Breast epithelium (tissue), 4 donors: ENCODE results near the gene MYMK. TPM values are rescaled to one million over a fixed set of nuclear protein-coding genes. Genes with fewer than 3 reads are reported as not detected.

Experiments
- DNase-seq, 2 donors: peaks; one replicate each; pipeline ENCODE4 v3.0.0-alpha.2; 2019; ENCODE audit warnings: low spot score in 2 of 2
- H3K27ac ChIP-seq, 2 donors: fragments of 200-600 bp; sonication (generic) in 1 of 2; one replicate each; pipeline ENCODE4 v1.5.1; 2016 to 2019; ENCODE audit warnings: mild to moderate bottlenecking in 1 of 2
- H3K27me3 ChIP-seq, 2 donors: fragments of 200-600 bp; sonication (generic) in 1 of 2; one replicate each; pipeline versions ENCODE4 v1.5.1 to v1.6.0; 2017 to 2019; ENCODE audit warnings: control low read depth in 1 of 2, mild to moderate bottlenecking in 1 of 2
- H3K36me3 ChIP-seq: fragments of 200-600 bp; one replicate; pipeline ENCODE4 v1.5.1; 2019
- H3K4me1 ChIP-seq, 2 donors: fragments of 200-600 bp; sonication (generic); one replicate each; pipeline ENCODE4 v1.5.1; 2016 to 2019; ENCODE audit warnings: control low read depth in 1 of 2
- H3K4me3 ChIP-seq, 3 donors: fragments of 200-600 bp; sonication (generic); 1 replicate in 2 of 3; 2 replicates in 1 of 3; pipeline ENCODE4 v1.5.1; 2016 to 2019; ENCODE audit warnings: mild to moderate bottlenecking in 3 of 3, moderate library complexity in 2 of 3
- H3K9me3 ChIP-seq, 2 donors: fragments of 200-600 bp; sonication (generic) in 1 of 2; one replicate each; pipeline ENCODE4 v1.5.1; 2016 to 2019; ENCODE audit warnings: control low read depth in 1 of 2
- CTCF ChIP-seq, 3 donors: fragments of 450-650 bp; IDR thresholded peaks; one replicate each; pipeline ENCODE4 v1.5.1; 2016 to 2017; ENCODE audit warnings: antibody characterized with exemption in 3 of 3, mild to moderate bottlenecking in 3 of 3, moderate library complexity in 3 of 3
- POLR2A ChIP-seq: fragments of 450-650 bp; IDR thresholded peaks from one replicate; pipeline ENCODE4 v1.6.1; 2016; ENCODE audit warnings: antibody characterized with exemption, mild to moderate bottlenecking, moderate library complexity
- POLR2AphosphoS5 ChIP-seq, 3 donors: sonication (generic); formaldehyde crosslinking; IDR thresholded peaks; one replicate each; pipeline ENCODE4 v1.6.1; 2017; ENCODE audit warnings: antibody characterized with exemption in 3 of 3
- intact Hi-C: fragments of 100-400 bp; cut with DNase I; formaldehyde crosslinking; loops from one replicate; pipeline ENCODE4 v1.15.1; 2023; ENCODE audit warnings: low total_unique reads
- total RNA-seq, 3 donors: library from RNA; depleted of rRNA; stranded (reverse); fragments of >200 nt; gene quantifications; one replicate each; pipeline ENCODE4 v1.1.0, GENCODE V29; 2016

MYMK gene
- total RNA-seq, 3 donors from 2014 or later = not detected

- intact Hi-C loops = no loop called here
- peak overlapping the region in 1 of 2 donors; percentile 7 for H3K27ac ChIP-seq
These were observed 38.0 kb upstream of the MYMK start for GRCh38 chr9:133562611-133563290.

GRCh38 chr9:133561976-133562554 is 37.3 kb upstream of the MYMK start:
- no peaks in the 10 kb centered on the region for H3K36me3 ChIP-seq
- TF ChIP-seq POLR2AphosphoS5 (IDR thresholded peaks at IDR 0.05) (no peak), CTCF (IDR thresholded peaks at IDR 0.05) (no peak), POLR2A (no peak)
- peaks cover 7 to 17% of the 10 kb centered on the region in 2 donors for H3K4me1 ChIP-seq
- DNase-seq = peak in 1 of 2 donors; percentile 35
- H3K4me3 ChIP-seq = no peak overlapping the region
- H3K27me3 ChIP-seq = peaks cover 0 to 3% of the 10 kb centered on the region in 2 donors
- no peaks in the 10 kb centered on the region for H3K9me3 ChIP-seq
- intact Hi-C loops = no loop called here
- H3K27ac ChIP-seq = no peak overlapping the region

More at GRCh38 chr9:133562611-133563290, 38.0 kb upstream of the MYMK start:
- Histone ChIP-seq H3K36me3 (no peaks in the 10 kb centered on the region), H3K4me3 (peak overlapping the region in 2 of 3 donors; percentile 13 to 39), H3K9me3 (no peaks in the 10 kb centered on the region), H3K27me3 (peaks cover 0 to 3% of the 10 kb centered on the region in 2 donors), H3K4me1 (peaks cover 7 to 17% of the 10 kb centered on the region in 2 donors)
- TF ChIP-seq CTCF (IDR thresholded peaks at IDR 0.05) (no peak), POLR2A (no peak), POLR2AphosphoS5 (IDR thresholded peaks at IDR 0.05) (no peak)
- no peak for DNase-seq

- peaks cover 0 to 3% of the 10 kb centered on the region in 2 donors for H3K27me3 ChIP-seq
- peaks cover 7 to 17% of the 10 kb centered on the region in 2 donors for H3K4me1 ChIP-seq
- no peaks in the 10 kb centered on the region for H3K9me3 ChIP-seq
- no peak overlapping the region for H3K27ac ChIP-seq
- TF ChIP-seq POLR2A (no peak), CTCF (IDR thresholded peaks at IDR 0.05) (no peak), POLR2AphosphoS5 (IDR thresholded peaks at IDR 0.05) (no peak)
- H3K36me3 ChIP-seq = no peaks in the 10 kb centered on the region
- no peak overlapping the region for H3K4me3 ChIP-seq
- intact Hi-C loops = no loop called here
- DNase-seq = no peak
These were observed 36.2 kb upstream of the MYMK start for GRCh38 chr9:133560944-133561343.

GRCh38 chr9:133560311-133560710 is 35.6 kb upstream of the MYMK start:
- no peak for TF ChIP-seq POLR2A
- no peak for TF ChIP-seq CTCF (IDR thresholded peaks at IDR 0.05)
- no peak for TF ChIP-seq POLR2AphosphoS5 (IDR thresholded peaks at IDR 0.05)

More at GRCh38 chr9:133560311-133560710, 35.6 kb upstream of the MYMK start:
- Histone ChIP-seq H3K4me3 (no peak overlapping the region), H3K27ac (no peak overlapping the region), H3K4me1 (peaks cover 7 to 17% of the 10 kb centered on the region in 2 donors), H3K9me3 (no peaks in the 10 kb centered on the region), H3K27me3 (peaks cover 0 to 3% of the 10 kb centered on the region in 2 donors), H3K36me3 (no peaks in the 10 kb centered on the region)
- DNase-seq = peak in 1 of 2 donors; percentile 57
- intact Hi-C loops = no loop called here
